RPMI7951 (cell line): Measurements from ENCODE around the gene FGFR3. TPM values are rescaled to one million over a fixed set of nuclear protein-coding genes. Genes with fewer than 3 reads are reported as not detected.

ENCODE experiments used
- DNase-seq: peaks from one replicate; pipeline ENCODE4 v3.0.0-alpha.2; 2012; ENCODE audit warnings: low read depth
- total RNA-seq: library from RNA; depleted of rRNA; stranded (reverse); fragments of >200 nt; shearing (Covaris generic); gene quantifications from 2 replicates; pipeline ENCODE4 v1.2.3, GENCODE V29; 2014

The FGFR3 gene
- total RNA-seq, 1 experiment from 2014 or later: not detected

DNA sequence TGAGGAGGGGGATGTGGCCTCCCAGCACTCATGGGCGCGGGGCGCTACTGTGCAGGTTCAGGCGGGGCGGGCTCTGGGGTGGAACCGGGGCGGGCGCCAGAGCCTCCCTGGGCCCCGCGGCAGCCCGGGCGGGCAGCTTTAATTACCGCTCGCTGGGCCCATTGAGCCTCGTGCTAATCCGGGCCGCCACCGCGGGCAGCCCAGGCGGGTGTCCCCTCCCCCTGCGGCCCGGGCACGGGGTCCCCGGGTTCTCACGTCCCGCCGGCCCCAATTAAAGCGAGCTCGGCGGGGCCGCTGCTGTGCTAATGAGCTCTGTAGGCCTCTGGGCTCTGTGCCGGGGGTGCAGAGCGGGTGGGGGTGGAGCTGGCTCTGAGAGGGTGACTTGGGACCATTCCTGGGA is 22.8 kb upstream of the FGFR3 start:
- no peak for DNase-seq

DNA sequence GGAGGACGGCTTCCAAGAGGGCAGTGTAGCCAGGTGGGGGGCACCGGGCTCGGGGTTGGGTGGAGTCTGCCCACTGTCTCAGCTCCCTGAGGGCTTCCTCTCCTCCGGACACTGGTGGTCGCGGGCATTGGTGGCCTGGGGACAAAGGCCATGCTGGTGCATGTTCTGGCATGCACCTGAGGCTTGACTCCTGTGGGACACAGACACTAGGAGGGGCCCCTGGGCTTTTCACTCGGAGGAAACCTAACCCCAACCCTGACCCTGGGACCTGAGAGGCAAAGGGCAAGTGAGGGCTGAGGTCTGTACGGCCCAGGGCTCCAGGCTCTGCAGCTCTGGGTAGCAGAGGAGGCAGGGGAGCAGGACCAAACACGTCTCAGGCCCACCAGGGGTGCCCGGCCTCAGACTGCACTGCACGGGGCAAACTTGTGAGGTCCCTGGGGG is 22.3 kb upstream of the FGFR3 start:
- DNase-seq: no peak

DNA sequence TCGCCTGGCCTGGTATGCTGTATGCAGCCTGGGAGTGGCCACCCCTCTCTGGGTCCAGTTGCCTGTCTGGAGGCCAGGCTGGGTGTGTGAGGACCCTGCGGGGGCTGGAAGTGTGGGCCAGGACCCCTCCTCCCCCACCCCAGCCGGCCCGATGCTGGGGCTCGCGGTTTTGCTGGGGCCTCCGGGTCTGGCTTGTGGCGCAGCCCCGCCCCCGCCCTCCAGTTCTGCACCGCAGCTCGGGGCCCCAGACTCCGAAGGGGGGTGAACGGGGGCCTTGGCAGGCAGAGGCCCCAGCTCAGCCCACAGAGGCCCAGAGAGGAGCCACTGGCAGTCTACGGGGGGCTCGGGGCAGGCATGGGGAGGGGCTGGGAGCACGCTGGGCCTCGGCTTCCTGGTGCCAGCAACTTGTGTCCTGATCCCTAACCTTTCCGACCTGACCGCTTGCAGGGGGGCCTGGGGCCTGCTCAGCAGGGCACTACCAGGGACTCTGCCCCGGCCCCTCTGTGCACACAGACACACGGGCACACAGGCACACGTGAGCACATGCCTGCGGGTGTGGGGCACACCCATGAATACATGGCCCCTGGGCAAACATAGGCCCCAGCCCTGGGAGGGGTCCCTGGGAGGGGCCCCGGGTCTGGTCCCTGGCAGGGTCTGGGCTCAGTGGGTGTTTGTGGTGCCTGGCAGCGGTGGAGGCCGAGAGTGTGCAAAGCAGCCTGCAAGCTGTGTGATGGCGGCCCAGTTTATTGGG is 21.4 kb upstream of the FGFR3 start:
- DNase-seq: no peak

DNA sequence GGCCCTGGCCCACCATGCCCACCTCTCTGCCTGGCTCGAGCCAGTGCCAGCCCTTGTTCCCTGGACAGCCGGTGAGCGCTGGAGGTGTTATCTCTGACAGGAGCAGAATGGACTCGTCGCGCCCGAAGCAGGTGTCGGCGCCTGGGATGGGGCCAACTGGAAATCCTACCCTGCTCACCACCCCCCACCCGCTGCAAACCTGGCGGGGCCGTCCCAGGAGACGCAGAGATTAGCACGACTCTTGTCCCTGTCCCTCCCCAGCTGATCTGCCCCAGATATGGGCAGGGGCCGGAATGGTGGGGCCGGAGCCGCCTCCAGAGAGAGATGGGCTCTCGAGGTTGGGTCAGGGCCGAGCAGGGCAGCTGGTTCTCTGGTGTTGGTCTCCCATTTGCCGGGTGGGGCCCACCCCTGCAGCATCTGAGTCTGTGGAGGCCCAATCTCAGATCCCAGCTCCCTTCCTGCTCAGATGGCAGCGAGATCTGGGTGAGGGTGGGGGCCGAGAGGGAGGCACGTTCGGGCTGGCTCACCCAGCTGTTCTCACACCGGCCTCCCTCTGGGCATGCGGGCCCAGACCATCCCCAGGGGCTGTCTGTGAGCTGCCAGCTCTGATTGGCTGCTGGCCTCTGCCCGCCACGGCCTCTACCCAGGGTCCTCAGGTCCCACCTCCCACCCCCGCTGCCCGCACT is 20.1 kb upstream of the FGFR3 start:
- no peak for DNase-seq

DNA sequence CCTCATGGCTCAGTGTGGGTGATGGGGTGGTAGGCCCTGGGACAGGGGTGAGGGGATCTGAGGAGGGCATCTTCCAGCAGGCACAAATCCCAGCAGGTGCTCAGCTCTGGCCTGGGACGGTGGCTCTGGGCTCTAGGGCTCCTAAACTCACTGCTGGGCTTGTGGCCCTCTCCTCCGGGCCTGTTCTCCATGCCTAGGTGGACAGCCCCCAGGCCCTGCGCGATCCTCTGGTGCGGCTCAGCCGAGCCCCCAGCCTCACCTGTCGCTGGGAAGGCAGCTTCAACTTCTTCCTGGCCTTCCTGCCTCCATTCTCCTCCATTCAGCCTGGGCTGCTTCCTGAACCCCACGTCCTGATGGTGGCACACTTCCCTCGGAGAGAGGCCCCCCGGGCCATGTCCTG is 19.3 kb upstream of the FGFR3 start:
- no peak for DNase-seq

DNA sequence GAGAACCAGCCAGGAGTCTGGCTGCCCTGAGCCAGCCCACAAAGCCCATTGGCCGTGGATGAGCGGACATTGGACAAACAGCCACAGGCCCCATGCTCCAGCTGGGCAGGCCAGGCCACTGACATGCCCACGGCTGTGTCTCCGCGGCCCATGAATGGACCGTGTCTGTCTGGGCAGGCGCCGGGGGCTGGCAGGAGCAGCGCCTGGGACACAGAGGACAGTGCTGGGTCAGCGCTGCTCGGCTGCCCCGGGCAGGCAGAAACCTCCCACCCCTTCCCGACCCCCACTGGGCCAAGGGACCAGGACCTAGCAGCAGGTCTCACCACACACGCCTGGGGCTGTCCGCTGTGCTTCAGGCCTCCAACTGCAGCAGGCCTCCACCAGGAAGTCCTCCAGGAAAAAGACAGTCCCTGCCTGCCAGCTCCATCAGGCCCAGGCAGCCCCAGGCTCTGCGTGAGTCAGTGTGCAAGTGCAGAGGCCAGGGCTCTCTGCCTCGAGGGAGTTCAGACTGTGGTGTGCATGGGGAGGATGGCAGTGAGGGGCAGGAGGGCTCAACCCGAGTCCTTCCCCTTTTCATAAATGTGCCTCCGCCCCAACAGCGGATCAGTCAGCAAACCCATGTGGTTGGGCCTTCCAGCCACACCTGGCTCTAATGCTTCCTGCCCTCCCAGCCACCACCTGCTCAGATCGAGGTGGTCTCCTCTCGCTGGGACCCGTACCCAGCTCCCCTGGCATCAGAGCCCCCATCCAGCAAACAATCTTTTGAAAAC is 17.2 kb upstream of the FGFR3 start:
- DNase-seq: peak; percentile 58

DNA sequence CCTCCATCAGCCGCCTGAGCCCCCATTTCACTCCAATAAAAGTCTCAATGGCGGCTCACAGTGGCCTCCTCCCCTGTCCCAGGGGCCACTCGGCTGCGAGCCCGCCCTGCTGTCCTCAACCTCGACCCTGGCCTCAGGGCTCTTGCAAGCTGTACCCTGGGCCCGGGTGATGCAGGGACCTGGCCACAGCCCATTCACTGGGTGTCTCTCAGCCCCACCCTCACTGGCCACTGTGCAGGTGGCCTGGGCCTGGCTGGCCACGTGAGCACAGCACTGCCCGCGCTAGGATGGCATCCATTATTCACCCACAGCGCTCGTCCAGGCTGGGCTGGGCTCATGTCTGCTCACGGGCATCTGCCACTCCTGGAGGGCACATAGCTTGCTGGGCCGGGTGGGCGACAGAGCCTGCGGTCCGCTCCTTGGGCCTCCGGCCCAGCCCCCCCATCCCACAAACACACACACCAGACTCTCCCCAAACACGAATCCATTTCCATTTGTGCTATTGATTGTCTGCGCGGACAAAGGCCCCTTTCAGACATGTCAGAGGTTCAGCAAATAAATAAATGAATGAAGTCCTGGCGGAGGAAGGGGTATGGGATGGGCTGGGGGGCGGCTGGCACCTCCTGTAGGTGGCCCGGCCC is 16.5 kb upstream of the FGFR3 start:
- no peak for DNase-seq

DNA sequence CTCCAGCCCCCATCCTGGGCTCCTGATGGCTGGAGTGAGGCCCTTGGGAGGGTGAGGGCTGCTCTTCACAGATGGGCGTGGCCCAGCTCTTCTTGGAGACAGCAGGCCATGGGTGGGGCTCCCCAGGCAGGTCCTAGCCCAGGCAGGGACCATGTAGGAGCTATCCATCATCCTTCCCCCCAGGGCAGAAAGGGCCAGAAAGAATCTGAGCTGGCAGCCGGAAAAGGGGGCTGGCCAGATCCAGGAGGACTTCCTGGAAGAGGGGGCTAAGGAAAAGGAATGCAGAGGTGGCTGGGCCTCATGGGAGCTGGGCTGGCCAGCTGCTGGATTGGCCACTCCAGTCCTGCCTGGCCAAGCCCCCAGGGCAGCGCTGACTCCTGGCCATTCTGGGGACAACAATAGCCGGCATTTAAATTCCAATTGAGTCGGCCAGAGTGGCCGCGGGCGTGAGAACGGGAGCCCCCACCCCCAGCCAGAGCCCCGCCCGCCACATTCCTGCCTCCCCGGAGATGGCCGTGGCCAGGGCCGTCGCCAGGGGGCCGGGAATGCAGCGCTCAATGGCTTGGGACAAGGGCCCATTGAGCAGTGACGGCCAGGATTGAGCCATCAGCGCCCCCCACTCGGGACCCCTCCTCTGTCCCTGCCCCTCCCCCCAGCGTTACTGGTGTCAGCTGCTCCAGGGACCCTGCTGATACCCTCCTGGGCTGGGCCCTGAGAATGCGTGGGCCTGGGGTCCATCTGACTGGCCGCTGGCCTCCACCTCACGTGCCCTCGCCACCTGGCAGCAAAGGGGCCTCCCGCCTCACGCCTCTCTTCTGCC is 15.1 kb upstream of the FGFR3 start:
- peak; percentile 62 for DNase-seq

DNA sequence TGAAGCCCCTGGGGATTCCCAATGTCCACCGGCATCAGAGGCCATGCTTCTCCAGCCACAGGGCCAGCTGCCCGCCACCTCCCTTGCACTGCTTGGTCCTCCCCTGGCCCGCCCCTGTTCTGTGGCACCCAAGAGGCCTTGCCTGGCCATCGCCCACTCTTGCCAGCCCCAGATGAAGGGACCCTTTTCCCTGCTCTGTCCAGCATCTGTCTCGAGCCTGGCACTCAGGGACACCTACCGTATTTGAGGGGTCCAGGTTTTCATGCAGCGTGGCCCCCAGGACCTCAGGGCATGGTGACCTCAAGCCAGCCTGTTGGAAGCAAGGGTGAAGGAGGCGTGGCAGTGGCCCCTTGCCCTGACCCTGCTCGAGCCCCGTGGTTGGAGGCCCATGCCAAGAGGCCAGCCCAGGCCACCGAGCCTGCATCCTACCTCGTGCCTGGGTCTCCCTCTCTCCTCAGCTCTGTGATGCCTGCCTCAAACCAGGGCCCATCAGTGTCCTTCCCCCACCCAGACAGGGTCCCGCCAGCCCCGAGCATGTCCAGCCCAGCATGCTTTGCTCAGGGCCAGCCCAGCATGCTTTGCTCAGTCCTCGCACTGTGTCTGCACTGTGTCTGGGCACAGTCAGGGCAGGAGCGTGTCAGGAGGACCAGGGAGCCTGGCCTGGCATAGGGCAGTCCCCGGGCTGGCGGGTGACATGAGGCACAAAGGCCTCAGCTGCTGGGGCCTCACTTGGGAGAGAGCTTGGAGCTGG is 14.3 kb upstream of the FGFR3 start:
- no peak for DNase-seq

DNA sequence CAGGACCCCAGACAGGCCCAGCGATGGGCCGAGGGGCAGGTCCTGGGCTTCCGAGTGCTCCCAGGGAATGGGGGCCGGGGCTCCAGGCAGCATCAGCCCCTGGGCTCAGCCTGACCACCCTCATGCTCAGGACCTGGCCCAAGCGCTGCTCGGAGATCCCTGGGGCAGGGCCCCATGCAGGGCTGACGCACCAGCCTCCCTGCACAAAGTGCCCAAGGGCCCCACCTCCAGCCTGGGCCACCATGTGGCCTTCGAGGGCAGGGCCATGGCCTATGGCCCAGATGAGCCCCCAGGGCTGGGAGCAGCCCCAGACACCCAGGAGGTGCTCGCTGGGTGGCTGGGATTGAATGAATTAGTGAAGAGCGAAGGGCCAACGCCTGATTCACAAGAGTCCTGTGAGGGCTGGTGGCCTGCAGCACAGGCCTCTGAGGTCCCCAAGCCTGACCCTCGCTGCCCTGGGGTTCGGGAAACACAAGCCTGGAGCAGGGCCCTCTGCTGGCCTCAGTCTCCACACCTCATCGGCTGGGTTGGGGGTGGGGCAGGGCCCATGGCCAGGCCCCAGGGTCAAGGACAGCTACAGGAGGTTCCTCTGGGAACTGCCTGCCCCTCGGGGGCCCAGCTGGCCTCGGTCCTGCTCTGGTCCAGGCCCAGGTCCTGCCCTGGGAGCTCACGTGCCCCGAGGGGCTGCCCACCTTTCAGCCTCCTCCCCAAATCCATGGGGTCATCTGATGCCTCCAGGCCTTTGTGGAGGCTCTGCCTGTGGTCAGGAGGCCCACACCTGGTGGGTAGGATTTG is 13.3 kb upstream of the FGFR3 start:
- no peak for DNase-seq

DNA sequence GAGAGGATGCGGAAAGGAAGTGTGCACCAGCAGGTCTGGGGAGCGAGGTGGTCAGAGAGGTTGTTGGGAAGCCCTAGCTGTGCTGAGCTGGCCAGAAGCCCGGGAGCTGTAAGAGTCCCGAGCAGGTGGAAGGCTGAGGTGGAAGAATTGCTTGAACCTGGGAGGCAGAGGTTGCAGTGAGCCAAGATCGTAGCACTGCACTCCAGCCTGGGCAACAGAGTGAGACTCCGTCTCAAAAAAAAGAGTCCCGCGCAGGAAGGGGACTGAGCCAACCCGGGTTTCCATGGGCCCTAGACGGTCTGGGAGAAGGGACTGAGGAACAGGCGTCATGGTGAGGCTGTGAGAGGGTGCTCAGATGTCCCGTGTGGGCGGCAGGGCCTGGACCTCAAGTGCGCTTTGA is 12.7 kb upstream of the FGFR3 start:
- DNase-seq: no peak

DNA sequence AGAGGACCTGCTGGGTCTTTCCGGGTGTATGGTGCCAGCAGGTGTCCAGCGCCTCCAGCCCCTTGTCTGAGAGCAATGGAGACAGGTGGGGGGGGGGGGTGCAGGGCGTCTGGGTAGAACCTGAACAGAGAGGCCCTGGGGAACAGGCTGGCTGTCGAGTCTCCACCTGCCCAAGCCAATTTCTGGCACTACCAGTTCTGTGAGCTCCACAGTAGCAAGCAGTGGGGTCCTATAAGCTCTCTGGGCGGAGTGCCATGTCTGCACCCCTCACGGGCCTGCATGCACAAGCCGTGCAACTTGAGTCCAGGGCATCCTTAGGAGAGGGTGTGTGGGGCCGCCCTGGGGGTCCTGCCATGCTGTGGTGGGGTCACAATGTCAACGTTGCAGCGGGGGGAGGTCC is 10.1 kb upstream of the FGFR3 start:
- DNase-seq: no peak

DNA sequence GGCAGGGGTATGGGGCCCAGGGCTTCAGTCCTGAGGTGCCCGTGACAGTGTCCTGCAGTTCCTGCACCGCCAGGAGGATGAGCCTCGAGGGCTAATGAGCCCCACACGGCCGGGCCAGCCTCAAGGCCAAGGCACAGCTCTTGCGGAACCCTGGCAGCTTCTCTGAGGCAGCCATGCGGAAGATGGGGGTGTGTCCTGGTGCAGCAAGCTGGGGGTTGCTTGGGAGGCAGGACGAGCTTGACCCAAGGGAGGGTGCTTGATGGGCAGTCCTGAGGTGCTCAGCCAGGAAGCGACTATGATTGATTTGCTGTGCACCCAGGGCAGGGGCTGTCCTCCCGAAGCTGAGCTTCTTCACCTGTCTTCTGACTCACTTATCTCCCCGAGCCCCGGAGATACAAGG is 9.1 kb upstream of the FGFR3 start:
- DNase-seq: no peak

DNA sequence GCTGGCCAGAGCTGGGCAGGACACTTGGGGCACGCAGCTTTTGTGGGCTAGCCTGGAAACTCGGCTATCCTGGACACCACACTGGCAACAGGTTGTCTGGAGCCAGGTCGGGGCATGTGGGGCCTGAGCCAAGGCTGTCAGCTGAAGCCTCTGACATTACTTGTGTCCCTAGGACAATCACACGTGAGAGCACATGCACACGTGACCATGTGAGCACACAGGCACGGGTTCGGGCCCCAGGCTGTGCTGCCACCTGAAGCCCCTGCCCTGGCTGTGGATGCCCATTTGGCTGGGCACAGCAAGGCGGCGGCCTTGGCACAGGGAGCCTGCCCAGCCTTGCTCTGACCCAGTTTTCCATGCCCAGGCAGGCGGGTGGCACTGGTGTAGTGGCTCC is 8.7 kb upstream of the FGFR3 start:
- no peak for DNase-seq

DNA sequence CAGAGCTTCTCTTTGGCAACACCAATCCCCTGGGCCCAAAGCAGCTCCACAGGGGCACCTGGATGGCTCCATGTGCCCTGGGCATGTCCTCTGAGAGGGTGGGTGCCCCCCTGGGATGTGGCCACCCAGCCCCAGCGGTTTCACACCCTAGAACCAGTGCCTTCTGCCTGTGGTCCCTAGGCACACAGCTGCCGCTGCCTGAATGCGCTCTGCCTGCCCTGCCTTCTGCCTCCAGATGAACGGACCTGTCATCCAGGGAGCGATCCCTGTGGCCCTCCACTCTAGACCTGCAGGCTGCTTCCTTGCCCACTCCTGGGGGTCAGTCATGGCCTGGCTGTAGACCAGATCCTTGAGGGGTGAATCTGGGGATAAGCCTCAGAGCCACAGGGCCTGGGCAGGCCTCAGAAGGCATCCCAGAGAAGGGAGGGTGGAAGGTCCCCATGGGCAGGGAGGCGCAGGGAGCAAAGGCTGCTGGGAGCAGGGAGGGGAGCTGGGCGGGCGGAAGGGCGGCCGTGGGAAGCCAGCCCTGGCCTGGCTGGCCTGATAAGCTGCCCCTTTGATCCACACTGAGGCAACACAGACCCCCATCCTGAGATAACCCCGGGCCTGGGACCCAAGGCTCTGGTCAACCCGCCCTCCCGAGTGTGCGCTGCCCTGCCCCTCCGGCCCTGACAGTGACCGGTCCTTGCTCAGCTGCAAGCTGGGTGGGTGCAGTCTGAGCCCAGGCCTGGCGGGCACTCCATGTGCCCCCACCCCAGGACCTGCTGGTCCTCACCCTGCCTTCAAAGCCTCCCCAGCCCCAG is 8.1 kb upstream of the FGFR3 start:
- DNase-seq: no peak

DNA sequence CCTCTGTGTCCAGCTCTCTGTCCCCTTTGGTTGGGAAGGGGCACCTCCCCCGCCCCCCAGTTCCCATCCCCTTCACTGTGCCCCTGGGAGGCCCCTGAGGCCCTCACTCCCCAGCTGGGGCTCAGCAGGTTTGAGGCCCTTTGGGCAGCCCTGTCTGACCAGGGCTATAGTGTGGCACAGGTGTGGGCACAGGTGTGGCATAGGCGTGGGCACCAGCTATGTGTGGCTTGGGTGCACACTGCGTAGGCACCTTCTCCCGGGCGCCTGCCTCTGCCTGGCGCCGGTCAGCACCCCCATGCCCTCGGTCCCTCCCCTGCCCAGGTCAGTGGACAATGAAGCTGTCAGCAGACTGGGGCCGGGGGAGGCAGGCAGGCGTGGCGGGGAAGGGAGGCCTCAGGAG is 7.5 kb upstream of the FGFR3 start:
- DNase-seq: no peak

DNA sequence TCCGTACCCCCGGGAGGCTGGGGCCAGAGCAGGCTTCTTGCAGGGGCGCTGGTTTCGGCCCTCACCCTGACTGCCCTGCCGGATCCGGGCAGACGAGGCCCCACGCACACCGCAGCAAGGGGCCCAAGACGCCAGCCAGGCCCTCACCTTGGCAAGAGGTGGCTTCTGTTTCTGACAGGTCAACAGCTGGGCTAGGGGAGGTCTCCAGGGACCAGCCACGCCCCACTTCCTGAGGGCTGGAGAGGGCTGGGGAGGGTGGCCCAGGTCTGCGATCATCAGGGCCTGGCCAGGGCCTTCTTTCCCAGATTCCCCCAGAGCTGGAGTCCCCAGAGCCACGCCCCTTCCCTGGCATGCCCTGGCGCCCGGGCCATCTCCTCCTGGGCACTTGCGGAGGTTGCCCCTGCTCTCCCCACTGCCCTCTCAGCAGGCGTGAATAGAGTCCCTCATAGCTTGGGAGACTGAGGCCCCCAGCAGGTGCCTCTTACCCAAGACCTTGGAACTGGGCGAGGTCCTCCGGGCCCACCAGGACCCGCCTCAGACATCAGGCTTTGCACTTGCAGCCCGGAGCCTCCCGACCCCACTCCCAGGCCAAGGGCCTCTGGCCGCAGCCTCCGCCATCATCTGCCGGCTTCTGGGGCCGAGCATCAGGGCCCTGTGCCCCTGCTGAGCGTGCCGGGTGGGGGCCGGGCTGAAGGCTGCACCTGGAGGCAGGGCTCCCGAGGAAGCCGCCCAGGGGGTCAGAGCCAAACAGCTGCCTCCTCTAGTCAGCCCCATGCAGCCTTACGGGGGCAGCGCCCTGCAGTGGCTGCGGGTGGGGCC is 6.3 kb upstream of the FGFR3 start:
- no peak for DNase-seq

DNA sequence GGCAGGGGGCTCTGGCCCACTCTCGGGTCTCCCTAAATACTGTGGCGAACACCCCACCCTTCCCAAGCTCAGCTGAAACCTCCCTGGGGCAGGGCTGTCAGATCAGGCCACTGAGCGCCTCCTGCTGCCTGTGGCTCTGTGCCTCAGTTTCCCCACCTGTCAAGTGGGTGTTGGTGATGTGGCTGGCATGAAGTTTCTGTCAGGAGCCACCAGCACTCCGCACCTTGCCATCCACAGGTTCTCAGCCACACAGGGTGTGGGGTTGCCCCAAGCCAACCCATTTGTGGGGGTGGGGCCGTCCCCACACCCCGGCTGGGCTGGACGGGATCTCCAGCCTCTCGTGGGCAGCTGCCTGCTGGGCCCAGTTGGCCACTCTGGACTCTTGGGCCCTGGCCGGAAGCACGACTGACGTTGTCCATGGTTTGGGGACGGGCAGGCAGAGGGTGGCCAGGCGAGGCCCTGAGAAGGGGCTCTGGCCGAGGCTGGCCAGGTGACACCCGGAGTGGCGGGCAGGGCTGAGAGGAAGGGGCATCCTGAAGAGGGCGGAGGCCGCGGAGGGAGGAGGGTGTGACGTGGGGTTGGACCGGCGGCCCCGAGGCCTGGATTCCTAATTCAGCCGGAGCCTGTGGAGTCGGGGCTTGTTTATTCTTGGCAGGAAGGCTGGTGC is 5.5 kb upstream of the FGFR3 start:
- DNase-seq: no peak
